ENCODE measurements around the gene FOSL1.
A peak's percentile ranks its signal among the peaks of the same experiment; 100 is the strongest.

FOSL1 gene

GRCh38 chr11:65856689-65857499 is 43.3 kb downstream of the FOSL1 start:
- Histone ChIP-seq H4K20me1 (ENCODE audit: insufficient read depth, low read length) (peaks cover 5% of the 10 kb centered on the region; the same call in 1 of the 2 replicates), H3F3A (ENCODE audit: insufficient read depth, low read length) (0 out of 2 replicates have a peak, but pooled peaks cover 5% of the 10 kb centered on the region)

DNA sequence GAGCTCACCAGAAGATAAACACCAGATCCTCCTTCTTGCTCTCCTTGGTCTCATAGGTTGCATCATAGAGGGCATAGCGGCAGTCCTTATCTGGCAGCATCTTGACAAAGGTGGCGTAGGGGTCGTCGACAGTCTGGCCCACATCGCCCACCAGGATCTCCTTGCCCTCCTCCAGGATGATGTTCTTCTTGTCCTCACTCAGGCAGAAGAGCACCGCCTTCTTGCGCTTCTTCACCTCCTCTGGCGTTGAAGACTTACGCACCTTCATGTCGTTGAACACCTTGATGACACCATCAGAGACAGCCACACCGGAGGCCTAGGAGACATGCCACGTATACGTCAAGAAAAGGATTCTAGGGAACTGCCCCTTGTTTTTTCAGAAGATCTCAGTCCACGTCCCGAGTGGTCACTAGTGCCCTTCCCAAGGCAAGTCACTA is 44.2 kb downstream of the FOSL1 start:
- no peaks in the 10 kb centered on the region for H3K27me3 ChIP-seq (ENCODE audit: insufficient read depth, low read length)
- no peaks in the 10 kb centered on the region for H3K9me2 ChIP-seq (ENCODE audit: low read depth, low read length)
- H3K79me2 ChIP-seq (ENCODE audit: insufficient read depth, low read length) = peaks cover 18% of the 10 kb centered on the region
- H3K4me1 ChIP-seq (ENCODE audit: insufficient read depth, low read length, severe bottlenecking) = peaks cover 20% of the 10 kb centered on the region
- H3K9ac ChIP-seq (ENCODE audit: low read length) = no peak overlapping the region; the same call in 1 of the 2 replicates
- H3K4me3 ChIP-seq (ENCODE audit: low read depth, low read length, poor library complexity, severe bottlenecking) = peak overlapping the region; percentile 99
- no peaks in the 10 kb centered on the region for H3K9me3 ChIP-seq (ENCODE audit: low read length)
- peak overlapping the region; percentile 97 for H3K4me2 ChIP-seq (ENCODE audit: low read length)
- peaks cover 66% of the 10 kb centered on the region for H3K36me3 ChIP-seq (ENCODE audit: insufficient read depth, low read length)
- H2AFZ ChIP-seq (ENCODE audit: low read length) = no peak overlapping the region
- 0 out of 2 replicates have a peak, but pooled peaks cover 5% of the 10 kb centered on the region for H3F3A ChIP-seq (ENCODE audit: insufficient read depth, low read length)
- H3K27ac ChIP-seq (ENCODE audit: low read depth, low read length, poor library complexity, severe bottlenecking) = no peak overlapping the region
- H4K20me1 ChIP-seq (ENCODE audit: insufficient read depth, low read length) = peaks cover 5% of the 10 kb centered on the region; the same call in 1 of the 2 replicates
- TF ChIP-seq, protein P1, sequence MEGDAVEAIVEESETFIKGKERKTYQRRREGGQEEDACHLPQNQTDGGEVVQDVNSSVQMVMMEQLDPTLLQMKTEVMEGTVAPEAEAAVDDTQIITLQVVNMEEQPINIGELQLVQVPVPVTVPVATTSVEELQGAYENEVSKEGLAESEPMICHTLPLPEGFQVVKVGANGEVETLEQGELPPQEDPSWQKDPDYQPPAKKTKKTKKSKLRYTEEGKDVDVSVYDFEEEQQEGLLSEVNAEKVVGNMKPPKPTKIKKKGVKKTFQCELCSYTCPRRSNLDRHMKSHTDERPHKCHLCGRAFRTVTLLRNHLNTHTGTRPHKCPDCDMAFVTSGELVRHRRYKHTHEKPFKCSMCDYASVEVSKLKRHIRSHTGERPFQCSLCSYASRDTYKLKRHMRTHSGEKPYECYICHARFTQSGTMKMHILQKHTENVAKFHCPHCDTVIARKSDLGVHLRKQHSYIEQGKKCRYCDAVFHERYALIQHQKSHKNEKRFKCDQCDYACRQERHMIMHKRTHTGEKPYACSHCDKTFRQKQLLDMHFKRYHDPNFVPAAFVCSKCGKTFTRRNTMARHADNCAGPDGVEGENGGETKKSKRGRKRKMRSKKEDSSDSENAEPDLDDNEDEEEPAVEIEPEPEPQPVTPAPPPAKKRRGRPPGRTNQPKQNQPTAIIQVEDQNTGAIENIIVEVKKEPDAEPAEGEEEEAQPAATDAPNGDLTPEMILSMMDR (IDR thresholded peaks at IDR 0.05; ENCODE audit: low read length) = no peak
- no peak for TF ChIP-seq EZH2 (IDR thresholded peaks at IDR 0.05; ENCODE audit: borderline replicate concordance, low read length)

More at GRCh38 chr11:65856689-65857499, 43.3 kb downstream of the FOSL1 start:
- no peak overlapping the region for H2AFZ ChIP-seq (ENCODE audit: low read length)
- peaks cover 23% of the 10 kb centered on the region for H3K79me2 ChIP-seq (ENCODE audit: insufficient read depth, low read length)
- no peaks in the 10 kb centered on the region for H3K27me3 ChIP-seq (ENCODE audit: insufficient read depth, low read length)
- no peaks in the 10 kb centered on the region for H3K9me2 ChIP-seq (ENCODE audit: low read depth, low read length)
- peak overlapping the region; percentile 99 for H3K9ac ChIP-seq (ENCODE audit: low read length)
- H3K4me1 ChIP-seq (ENCODE audit: insufficient read depth, low read length, severe bottlenecking) = peaks cover 30% of the 10 kb centered on the region
- peaks cover 64% of the 10 kb centered on the region for H3K36me3 ChIP-seq (ENCODE audit: insufficient read depth, low read length)
- TF ChIP-seq EZH2 (IDR thresholded peaks at IDR 0.05; ENCODE audit: borderline replicate concordance, low read length) = no peak
- TF ChIP-seq, protein P1 (IDR thresholded peaks at IDR 0.05; ENCODE audit: low read length) = no peak
- peak overlapping the region; percentile 99 for H3K4me3 ChIP-seq (ENCODE audit: low read depth, low read length, poor library complexity, severe bottlenecking)
- H3K27ac ChIP-seq (ENCODE audit: low read depth, low read length, poor library complexity, severe bottlenecking) = peak overlapping the region; percentile 77
- no peaks in the 10 kb centered on the region for H3K9me3 ChIP-seq (ENCODE audit: low read length)
- H3K4me2 ChIP-seq (ENCODE audit: low read length) = peak overlapping the region; percentile 97

DNA sequence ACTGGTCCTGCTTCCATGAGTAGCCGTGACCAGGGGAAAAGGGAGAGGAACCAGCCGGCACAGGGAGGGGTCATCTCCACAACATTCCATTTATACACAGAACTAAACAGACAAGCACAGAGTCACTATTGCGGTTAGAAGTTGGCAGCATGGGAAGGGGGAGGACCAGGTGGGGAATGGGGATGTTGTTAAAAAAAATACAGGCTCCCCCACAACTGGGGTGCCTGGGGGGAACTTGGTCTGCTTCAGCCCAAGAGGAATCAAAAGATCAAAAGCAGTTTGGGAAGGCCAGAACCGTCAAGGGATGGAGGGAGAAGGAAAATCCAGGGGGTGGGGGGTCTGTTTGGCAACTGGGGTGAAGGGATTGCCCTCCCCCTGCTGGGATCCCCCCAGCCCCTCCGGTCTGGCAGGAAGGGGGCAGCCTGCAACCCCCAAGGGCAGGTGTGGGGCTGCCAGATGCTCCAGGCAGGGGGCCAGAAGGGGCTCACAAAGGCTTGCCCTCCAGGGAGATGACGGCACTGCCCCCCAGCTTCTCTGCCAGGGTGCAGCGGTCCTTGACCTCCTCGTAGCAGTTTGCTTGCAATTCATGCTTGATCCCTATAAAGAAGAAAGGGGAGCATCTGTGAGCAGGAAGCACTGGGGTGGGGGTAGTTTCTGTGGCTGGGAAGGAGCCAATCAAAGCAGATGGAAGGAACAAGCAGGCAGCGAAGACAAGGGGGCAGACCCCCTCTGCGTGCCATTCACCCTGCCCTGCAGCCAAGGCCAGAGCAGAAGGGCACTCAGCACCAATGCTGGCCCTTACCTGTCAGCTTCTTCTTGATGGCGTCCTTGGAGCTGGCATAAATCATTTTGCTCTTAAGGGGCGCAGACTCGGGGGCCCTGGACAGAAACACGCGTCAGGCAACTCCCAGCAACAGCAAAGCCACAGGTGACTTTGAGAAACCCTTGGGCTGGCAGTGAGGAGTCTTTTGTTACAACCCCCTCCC is 45.0 kb downstream of the FOSL1 start:
- Histone ChIP-seq H3K36me3 (ENCODE audit: insufficient read depth, low read length) (peaks cover 67% of the 10 kb centered on the region), H3F3A (ENCODE audit: insufficient read depth, low read length) (0 out of 2 replicates have a peak, but pooled peaks cover 5% of the 10 kb centered on the region), H3K9ac (ENCODE audit: low read length) (no peak overlapping the region), H3K4me1 (ENCODE audit: insufficient read depth, low read length, severe bottlenecking) (peaks cover 20% of the 10 kb centered on the region), H3K27ac (ENCODE audit: low read depth, low read length, poor library complexity, severe bottlenecking) (no peak overlapping the region), H3K79me2 (ENCODE audit: insufficient read depth, low read length) (peaks cover 17% of the 10 kb centered on the region), H3K4me3 (ENCODE audit: low read depth, low read length, poor library complexity, severe bottlenecking) (no peak overlapping the region), H3K9me3 (ENCODE audit: low read length) (no peaks in the 10 kb centered on the region), H3K27me3 (ENCODE audit: insufficient read depth, low read length) (no peaks in the 10 kb centered on the region), H3K4me2 (ENCODE audit: low read length) (no peak overlapping the region), H2AFZ (ENCODE audit: low read length) (no peak overlapping the region), H4K20me1 (ENCODE audit: insufficient read depth, low read length) (peaks cover 5% of the 10 kb centered on the region; the same call in 1 of the 2 replicates), H3K9me2 (ENCODE audit: low read depth, low read length) (no peaks in the 10 kb centered on the region)
- TF ChIP-seq EZH2 (IDR thresholded peaks at IDR 0.05; ENCODE audit: borderline replicate concordance, low read length) = no peak
- TF ChIP-seq, protein P1 (IDR thresholded peaks at IDR 0.05; ENCODE audit: low read length) = no peak
